ENCODE measurements around the gene RUVBL2.

DNA sequence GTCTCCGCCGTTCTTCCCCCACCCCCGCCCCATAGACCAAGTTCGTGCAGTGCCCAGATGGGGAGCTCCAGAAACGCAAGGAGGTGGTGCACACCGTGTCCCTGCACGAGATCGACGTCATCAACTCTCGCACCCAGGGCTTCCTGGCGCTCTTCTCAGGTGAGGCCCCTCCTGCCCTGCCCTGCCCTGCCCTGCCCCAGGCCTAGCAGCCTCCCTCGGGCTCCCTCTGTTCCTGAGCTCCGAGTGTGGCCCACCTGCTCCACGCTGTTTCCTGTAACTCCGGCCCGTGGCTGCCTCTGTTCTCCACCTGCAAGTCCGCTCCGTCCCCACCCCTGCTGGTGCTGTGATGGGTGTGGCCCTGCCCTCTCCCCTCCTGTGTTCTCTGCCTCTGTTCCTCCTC is 16.8 kb downstream of the RUVBL2 start:
- TF ChIP-seq POLR2AphosphoS5 (IDR thresholded peaks at IDR 0.05; ENCODE audit: low read depth) = no peak
- TF ChIP-seq CTCF (IDR thresholded peaks at IDR 0.05; ENCODE audit: insufficient read depth, low read length) = no peak
- no peak for TF ChIP-seq GABPA (IDR thresholded peaks at IDR 0.05; ENCODE audit: low read depth)
- no peak for TF ChIP-seq REST (IDR thresholded peaks at IDR 0.05; ENCODE audit: insufficient replicate concordance, low read depth)
